Uterus (tissue), 4 donors: Measurements from ENCODE around the gene TCF23. TPM values are rescaled to one million over a fixed set of nuclear protein-coding genes. Genes with fewer than 3 reads are reported as not detected.

ENCODE experiments used
- DNase-seq, 2 donors: peaks; one replicate each; pipeline ENCODE4 v3.0.0-alpha.2; 2019 to 2020
- H3K27ac ChIP-seq, 2 donors: fragments of 200-600 bp; sonication (generic); 1 replicate in 1 of 2; 2 replicates in 1 of 2; pipeline ENCODE4 v1.5.1; 2016 to 2018
- H3K27me3 ChIP-seq, 2 donors: fragments of 200-600 bp; sonication (generic); one replicate each; pipeline ENCODE4 v1.5.1; 2018 to 2019; ENCODE audit warnings: control low read depth in 1 of 2
- H3K36me3 ChIP-seq, 2 donors: fragments of 200-600 bp; sonication (generic); one replicate each; pipeline ENCODE4 v1.5.1; 2019; ENCODE audit warnings: control low read depth in 1 of 2
- H3K4me1 ChIP-seq, 2 donors: fragments of 200-600 bp; sonication (generic); one replicate each; pipeline ENCODE4 v1.5.1; 2018 to 2019; ENCODE audit warnings: control low read depth in 1 of 2
- H3K4me3 ChIP-seq, 2 donors: fragments of 200-600 bp; sonication (generic); 1 replicate in 1 of 2; 2 replicates in 1 of 2; pipeline ENCODE4 v1.5.1; 2018 to 2019; ENCODE audit warnings: mild to moderate bottlenecking in 1 of 2
- H3K9me3 ChIP-seq, 2 donors: fragments of 200-600 bp; sonication (generic); one replicate each; pipeline ENCODE4 v1.5.1; 2019; ENCODE audit warnings: control low read depth in 1 of 2
- POLR2A ChIP-seq, 2 donors: fragments of 450-650 bp; IDR thresholded peaks; one replicate each; pipeline ENCODE4 v1.6.1; 2016; ENCODE audit warnings: antibody characterized with exemption in 2 of 2, mild to moderate bottlenecking in 1 of 2, moderate library complexity in 1 of 2
- intact Hi-C: fragments of 100-400 bp; cut with DNase I; formaldehyde crosslinking; loops from one replicate; pipeline ENCODE4 v1.15.1; 2023; ENCODE audit warnings: low total_unique reads
- total RNA-seq, 4 donors: library from RNA; depleted of rRNA in 3 of 4; stranded (reverse); fragments of >200 nt in 3 of 4; gene quantifications; one replicate each; pipeline versions ENCODE4 v1.1.0 to v1.2.4, GENCODE V29; 2014 to 2023
- TF ChIP-seq, protein P1 (sequence below), 4 experiments: fragments of 200-600 bp in 2 of 4; fragments of 450-650 bp in 2 of 4; sonication (generic) in 2 of 4; IDR thresholded peaks; one replicate each; pipeline ENCODE4 v1.5.1; 2016 to 2019; ENCODE audit warnings: antibody characterized with exemption in 4 of 4, mild to moderate bottlenecking in 2 of 4, moderate library complexity in 1 of 4
- donor health status: DM: yes; HTN: yes; CAD: no.

TCF23 gene
- total RNA-seq, 4 donors from 2014 or later, result 19.4 to 84.6 (median 32.0) TPM

DNA sequence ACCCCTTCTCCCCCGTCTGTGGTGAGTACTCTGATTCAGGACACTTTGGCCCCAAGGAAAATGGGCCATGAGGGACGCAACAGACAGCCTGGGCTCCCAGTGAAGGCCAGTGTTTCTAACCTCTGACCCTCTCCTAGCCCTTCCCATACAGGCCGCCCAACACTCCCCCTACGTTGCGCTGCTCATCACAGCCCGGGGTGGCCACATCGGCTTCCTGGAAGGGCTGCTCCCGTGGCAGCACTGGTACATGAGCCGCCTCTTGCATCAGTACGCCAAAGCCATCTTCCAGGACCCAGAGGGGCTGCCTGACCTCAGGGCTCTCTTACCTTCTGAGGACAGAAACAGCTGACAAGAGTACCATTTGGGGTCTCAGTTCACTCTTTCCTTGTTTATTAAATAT, 18.4 kb upstream of the TCF23 start:
- no peak overlapping the region for H3K4me3 ChIP-seq
- no peaks in the 10 kb centered on the region for H3K9me3 ChIP-seq
- no peak for TF ChIP-seq POLR2A (IDR thresholded peaks at IDR 0.05)
- TF ChIP-seq, protein P1, sequence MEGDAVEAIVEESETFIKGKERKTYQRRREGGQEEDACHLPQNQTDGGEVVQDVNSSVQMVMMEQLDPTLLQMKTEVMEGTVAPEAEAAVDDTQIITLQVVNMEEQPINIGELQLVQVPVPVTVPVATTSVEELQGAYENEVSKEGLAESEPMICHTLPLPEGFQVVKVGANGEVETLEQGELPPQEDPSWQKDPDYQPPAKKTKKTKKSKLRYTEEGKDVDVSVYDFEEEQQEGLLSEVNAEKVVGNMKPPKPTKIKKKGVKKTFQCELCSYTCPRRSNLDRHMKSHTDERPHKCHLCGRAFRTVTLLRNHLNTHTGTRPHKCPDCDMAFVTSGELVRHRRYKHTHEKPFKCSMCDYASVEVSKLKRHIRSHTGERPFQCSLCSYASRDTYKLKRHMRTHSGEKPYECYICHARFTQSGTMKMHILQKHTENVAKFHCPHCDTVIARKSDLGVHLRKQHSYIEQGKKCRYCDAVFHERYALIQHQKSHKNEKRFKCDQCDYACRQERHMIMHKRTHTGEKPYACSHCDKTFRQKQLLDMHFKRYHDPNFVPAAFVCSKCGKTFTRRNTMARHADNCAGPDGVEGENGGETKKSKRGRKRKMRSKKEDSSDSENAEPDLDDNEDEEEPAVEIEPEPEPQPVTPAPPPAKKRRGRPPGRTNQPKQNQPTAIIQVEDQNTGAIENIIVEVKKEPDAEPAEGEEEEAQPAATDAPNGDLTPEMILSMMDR (IDR thresholded peaks at IDR 0.05), result no peak
- H3K4me1 ChIP-seq, result peaks cover 0 to 12% of the 10 kb centered on the region in 2 donors
- no peak for DNase-seq
- H3K36me3 ChIP-seq, result no peaks in the 10 kb centered on the region
- H3K27me3 ChIP-seq, result no peaks in the 10 kb centered on the region
- intact Hi-C loops, result loop anchor here (10.0 kb wide), 1 partner anchor 64 kb away; no protein-coding TSS in a partner anchor
- H3K27ac ChIP-seq, result no peak overlapping the region

DNA sequence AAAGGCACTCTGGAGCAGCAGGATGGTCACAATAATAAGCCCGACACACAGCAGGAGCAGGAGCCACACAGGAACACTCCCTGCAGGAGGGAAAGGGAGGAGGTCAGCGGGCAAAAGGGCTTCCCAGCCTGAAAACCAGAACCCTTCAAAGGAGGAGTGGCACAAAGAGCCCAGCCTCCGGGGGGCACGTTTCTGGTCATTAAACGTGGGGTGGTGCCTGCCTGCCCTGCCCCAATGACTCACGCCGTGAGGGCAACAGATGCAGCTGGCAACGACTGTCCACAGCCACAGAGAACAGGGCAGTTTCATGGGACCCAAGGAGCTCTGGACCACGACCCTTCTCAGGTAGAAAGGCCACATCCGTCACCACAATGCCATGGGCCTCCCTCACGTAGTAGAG, 17.4 kb upstream of the TCF23 start:
- Histone ChIP-seq H3K4me3 (no peak overlapping the region), H3K4me1 (peaks cover 0 to 12% of the 10 kb centered on the region in 2 donors), H3K36me3 (no peaks in the 10 kb centered on the region), H3K9me3 (no peaks in the 10 kb centered on the region), H3K27me3 (no peaks in the 10 kb centered on the region), H3K27ac (no peak overlapping the region)
- intact Hi-C loops, result loop anchor here (10.0 kb wide), 1 partner anchor 63 kb away; no protein-coding TSS in a partner anchor
- no peak for TF ChIP-seq POLR2A (IDR thresholded peaks at IDR 0.05)
- TF ChIP-seq, protein P1 (IDR thresholded peaks at IDR 0.05), result no peak
- DNase-seq, result no peak

DNA sequence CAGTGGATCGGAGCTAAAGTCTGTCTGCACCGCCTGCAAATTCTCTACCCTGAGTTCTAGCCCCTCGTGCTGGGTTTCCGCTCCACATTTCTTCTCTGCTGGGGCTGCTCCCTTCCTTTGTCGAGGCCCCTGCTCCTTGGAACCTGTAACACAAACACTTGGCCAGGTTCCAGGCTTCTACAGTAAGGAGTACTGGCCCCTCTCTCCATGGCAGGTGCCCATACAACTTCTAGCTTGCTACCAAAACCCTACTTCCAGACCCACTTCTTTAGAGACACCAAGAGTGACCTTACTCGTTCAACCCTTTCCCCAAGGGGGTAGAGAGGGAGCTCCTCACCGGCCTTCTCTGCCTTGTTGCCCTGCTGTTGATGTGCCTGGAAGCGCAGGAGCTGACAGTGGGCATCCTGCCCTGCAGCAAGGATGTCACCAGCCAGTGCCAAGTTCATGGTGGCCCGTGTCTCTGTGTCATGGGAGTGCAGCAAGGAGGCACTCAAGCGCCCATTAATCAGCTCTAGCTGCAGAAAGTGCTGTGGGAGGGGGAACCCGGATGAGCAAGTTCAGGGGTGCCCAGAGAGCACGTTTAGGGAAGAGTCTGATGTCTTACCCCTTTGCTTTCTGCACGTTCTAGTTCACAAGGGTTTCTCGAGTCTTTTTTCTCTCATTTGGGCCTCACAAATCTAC, 15.5 kb upstream of the TCF23 start:
- intact Hi-C loops, result loop anchor here (10.0 kb wide), 1 partner anchor 61 kb away; no protein-coding TSS in a partner anchor
- Histone ChIP-seq H3K27me3 (no peaks in the 10 kb centered on the region), H3K4me1 (peaks cover 0 to 12% of the 10 kb centered on the region in 2 donors), H3K36me3 (no peaks in the 10 kb centered on the region), H3K4me3 (peak overlapping the region; percentile 83 to 99), H3K27ac (peak overlapping the region; percentile 89 to 96), H3K9me3 (no peaks in the 10 kb centered on the region)
- TF ChIP-seq, protein P1 (IDR thresholded peaks at IDR 0.05), result no peak
- TF ChIP-seq POLR2A (IDR thresholded peaks at IDR 0.05), result no peak
- DNase-seq, result no peak

DNA sequence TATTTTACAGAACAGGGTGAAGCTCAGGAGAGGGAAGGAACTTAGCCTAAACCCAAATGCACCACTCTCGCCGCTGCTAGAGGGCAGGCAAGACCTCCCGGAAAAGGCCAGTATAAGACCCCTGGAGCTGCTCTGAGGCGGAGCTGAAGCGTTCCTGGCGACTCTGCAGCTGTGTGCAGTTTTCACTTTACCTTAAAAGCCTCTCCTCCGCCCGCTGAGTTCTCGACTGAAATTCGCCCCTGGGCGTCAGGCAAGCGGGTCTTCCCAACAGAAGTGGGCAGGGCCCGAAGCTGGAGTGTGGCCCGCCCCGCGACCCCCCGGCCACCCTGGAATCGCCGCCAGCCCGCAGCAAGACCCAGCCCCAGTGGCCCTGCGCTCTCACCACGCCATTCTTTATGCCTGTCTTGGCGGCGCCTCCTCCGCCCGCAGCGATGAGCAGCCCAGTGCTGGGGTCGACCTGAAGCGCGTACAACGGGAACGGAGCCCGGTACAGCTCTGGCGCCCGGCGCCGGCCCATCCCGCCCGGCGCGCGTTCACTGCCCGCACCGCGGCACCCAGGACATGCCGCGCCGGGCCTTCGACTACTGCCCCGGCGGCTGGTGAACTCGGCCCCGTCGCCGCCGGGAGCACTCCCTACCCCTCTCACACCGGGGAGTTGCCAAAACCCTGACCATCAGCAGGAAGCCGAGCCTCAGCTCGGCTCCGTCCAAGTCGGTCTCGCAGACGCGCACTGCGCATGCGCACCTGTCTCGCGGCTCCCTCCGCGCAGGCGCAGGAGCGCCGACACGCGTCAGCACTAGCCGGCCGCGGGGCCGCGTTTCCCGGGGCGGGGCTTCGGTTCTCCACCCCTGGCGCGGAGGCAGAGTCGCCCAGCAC, 14.7 kb upstream of the TCF23 start, which contains the start of gene PREB:
Gene PREB (minus strand): TSS at position 732 of the 876 bp plus-strand sequence. CDS start 215 bp downstream, at position 517.
- H3K4me3 ChIP-seq, result peak within 1 kb of the TSS; percentile 83 to 99
- no peaks in the 10 kb centered on the region for H3K36me3 ChIP-seq
- peak; percentile 95 to 98 for DNase-seq
- TF ChIP-seq, protein P1 (IDR thresholded peaks at IDR 0.05), result peak; percentile 41 to 68 (median 42)
- peak; percentile 86 to 98 for TF ChIP-seq POLR2A (IDR thresholded peaks at IDR 0.05)
- intact Hi-C loops, result loop anchor here (10.0 kb wide), 1 partner anchor 61 kb away; no protein-coding TSS in a partner anchor
- peaks cover 0 to 12% of the 10 kb centered on the region in 2 donors for H3K4me1 ChIP-seq
- H3K27me3 ChIP-seq, result no peaks in the 10 kb centered on the region
- H3K27ac ChIP-seq, result peak within 1 kb of the TSS; percentile 89 to 96
- H3K9me3 ChIP-seq, result no peaks in the 10 kb centered on the region
